Kidney capillary endothelial cell (primary cell): ENCODE measurements around the gene MAP3K12.
A peak's percentile ranks its signal among the peaks of the same experiment; 100 is the strongest.
"Not testable (repeated sequence)": the region's sequence is repeated elsewhere in the genome, so short reads cannot be mapped to it uniquely, and the experiment has no call there.

Experiments
- DNase-seq: peaks from one replicate; pipeline ENCODE4 v3.0.0-alpha.2; 2018; ENCODE audit warnings: low spot score

Gene MAP3K12

DNA sequence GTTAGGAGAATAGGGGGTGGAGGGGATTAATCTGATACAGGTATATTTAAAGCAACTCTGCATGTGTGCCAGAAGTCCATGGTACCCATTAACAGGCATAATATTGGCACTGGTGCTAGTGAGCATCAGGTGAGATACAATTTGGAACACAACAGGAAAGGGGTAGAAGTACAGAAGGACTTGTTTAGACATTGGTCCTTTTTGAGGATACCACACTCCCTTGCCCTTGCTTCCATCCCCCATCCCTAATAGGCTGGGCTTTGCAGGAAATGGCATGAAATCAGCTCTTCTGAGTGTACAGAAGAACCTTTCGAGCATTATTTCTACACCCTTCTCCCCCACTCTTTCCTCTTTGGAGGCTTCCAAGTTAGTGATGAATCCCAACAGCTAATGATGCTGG is 31.0 kb downstream of the MAP3K12 start:
- DNase-seq, result no peak

DNA sequence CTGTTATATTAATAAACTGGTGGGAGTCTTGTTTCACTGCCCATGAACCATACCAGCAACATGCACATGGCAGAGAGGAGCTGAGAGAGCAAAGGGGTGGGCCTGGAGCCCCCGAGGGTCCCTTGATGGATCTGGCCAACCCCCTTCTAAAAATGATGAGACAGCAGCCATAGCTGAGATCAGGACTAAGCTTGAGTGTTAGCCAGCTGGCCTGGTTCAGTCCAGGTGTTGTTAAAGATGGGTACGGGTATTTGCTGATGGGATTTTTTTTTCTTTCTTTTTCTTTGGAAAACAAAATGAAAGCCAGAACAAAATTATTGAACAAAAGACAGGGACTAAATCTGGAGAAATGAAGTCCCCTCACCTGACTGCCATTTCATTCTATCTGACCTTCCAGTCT is 31.4 kb downstream of the MAP3K12 start:
- no peak for DNase-seq

- no peak for DNase-seq
Measured at GRCh38 chr12:53467082-53467481, 32.2 kb downstream of the MAP3K12 start.

GRCh38 chr12:53466640-53467039 is 32.6 kb downstream of the MAP3K12 start:
- DNase-seq, result no peak

DNA sequence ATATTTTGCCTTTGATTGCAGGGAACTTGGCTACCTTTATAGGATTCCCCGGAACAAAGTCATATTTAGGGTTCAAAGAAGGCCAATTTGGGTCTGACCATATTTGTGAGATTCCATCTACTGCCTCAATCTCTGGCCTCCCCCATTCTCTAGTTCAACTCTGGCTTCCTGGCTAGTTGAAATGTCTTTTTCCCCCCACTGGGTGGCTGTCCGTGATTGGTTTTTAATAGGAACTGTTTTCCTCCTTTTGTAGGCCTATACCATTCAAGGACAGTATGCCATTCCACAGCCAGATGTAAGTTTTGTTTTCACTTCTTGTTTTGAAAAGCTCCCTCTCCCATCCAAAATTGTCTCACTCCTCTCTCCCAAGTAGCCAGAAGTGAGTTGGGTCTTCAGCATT is 33.6 kb downstream of the MAP3K12 start:
- DNase-seq, result no peak

GRCh38 chr12:53464685-53465418 is 34.4 kb downstream of the MAP3K12 start:
- no peak for DNase-seq

GRCh38 chr12:53463802-53464560 is 35.3 kb downstream of the MAP3K12 start:
- DNase-seq, result no peak

- no peak for DNase-seq
Measured at GRCh38 chr12:53462935-53463334, 36.3 kb downstream of the MAP3K12 start.

- no peak for DNase-seq
Measured at GRCh38 chr12:53461591-53461990, 37.7 kb downstream of the MAP3K12 start.

- no peak for DNase-seq
Measured at GRCh38 chr12:53461059-53461458, 38.2 kb downstream of the MAP3K12 start.

DNA sequence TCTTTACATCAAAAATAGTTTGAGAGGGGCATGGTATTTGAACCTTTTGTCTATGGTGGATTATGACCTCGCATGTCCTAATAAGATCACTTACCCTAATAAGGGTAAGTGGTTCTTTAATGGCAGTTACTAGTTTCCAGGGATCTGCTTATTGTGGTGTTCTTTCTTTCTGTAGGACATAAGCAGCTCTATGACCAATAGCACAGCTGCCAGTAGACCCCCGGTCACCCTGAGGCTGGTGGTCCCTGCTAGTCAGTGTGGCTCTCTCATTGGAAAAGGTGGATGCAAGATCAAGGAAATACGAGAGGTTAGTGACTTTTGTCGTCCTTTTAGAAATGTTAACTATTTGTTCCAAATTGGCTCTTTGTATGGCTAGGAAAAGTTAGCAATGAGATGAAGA is 40.2 kb downstream of the MAP3K12 start:
- DNase-seq, result no peak

DNA sequence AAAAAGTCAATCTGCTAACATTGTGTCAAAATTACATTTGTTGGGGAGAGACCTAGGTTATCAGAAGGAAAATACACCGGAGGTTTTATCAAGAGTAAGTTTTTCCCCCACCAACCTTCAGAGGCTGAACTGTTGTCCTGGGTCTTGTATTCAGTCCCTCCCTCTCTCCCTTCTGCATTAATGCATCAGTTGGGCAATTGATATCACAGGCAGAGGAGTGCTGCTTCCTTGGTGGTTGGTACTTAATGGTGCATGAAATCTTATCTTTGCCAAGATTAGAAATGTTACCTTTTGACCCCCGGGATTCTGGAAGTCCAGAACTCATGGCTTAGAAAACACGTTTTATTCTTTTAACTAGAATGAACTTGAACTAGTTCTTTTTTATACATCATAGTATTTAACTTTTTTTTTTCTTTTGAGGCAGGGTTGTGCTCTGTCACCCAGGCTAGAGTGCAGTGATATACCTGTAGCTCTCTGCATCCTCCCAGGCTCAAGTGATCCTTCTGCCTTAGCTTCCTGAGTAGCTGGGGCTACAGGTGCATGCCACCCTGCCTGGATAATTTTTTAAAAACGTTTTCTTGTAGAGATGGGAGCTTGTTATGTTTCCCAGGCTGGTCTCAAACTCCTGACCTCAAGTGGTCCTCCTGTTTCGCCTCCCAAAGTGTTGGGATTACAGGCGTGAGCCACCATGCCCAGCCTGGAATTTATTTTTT is 42.4 kb downstream of the MAP3K12 start:
- DNase-seq, result no peak

GRCh38 chr12:53454707-53455106 is 44.6 kb downstream of the MAP3K12 start:
- no peak for DNase-seq

DNA sequence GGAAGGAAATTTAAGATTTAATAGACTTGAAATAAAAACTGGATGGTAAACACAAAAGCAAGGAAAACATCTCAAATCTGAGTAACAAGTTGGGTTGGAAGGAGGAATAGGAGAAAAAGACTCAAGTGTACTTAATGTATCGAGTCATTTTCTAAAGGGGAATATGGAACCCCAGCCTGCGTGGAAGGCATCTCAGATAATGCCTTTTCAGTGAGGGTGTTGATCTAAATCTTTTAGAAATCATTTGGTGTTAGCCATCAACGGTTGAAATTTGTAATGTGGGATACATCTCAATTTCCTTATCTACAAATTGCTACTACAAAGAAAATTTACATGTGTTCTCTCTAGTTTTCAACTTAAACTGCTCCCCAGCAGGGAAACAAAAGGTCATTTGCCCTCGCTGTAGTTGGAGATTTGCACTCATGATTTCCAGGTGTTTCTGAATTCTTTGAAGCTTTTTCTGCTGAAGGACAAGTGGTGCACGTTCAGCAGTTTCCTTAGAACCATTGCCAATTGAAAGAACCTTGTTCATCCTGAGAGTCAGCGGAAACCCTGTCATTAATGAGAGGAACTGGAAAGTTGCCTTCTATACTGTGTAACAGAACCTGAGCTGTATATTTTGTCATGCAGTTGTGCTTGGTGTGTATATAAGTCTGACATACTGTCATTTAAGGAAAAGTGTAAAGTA is 45.2 kb downstream of the MAP3K12 start:
- DNase-seq, result no peak

DNA sequence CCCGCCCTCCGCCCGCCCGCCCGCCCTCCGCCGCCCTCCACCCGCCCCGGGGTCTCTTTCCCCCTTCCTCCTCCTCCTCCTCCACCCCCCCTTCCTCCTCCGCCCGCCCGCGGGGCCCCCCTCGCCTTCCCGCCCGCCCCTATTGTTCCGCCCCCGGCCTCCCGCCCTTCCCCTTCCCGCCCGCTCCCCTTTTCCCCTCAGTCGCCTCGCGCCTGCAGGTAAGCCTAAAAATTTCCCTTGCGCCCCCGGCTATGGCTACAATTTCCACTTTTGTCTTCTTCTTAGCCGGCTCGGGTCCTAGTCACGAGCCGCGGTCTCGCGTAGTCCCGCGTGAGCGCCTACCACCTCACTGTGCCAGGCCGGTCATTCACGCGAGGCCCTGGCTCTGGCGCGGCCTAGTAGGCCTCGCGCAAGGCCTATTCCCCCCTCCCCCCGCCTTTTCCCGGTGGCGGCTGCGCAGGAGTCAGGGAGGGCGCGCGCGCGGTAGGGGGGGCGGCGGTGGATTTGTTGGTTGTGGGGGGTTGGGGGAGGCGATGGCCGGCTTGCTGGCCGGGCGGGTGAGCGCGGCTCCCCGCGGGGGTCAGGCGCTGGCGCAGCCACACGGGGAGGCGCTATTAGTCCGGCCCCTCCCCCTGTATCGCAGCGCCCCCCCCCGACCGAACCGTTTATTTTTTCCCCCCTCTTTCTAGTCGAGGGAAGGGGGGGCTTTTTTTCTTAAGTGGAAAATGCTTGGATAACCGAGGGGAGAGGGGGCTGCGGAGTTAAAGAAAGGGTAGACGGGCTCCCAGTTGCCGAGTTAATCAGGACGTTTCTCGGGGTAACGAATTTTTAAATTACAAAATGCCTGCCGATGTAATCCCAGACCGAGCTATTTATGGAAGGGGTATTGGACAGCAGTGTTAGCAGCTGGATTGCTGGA is 46.8 kb downstream of the MAP3K12 start:
- peak; percentile 80 for DNase-seq

DNA sequence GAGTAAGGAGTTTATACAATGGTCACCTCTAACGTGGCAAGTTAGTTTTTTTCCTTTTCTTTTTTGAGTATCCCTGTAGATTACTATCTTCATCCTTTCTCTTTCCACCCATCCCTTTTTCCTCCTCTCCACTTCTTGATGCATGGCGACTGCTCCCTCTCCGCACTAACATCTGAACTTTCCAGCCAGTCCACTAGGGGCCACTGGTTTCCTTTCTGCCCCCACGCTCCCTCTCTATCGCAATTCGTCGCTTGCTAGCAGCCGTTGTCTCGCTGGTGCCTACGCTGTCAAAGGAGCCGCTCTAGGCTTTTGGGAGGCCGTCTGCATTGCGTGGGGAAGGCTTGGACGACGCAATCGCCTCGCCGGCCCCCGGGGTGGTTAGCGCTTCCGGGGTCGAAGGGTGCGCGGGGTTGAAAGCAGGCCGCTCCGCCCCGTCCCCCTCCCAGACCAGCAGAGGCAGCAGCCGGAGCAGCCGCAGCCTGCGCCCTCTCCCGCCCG is 47.5 kb downstream of the MAP3K12 start, which contains the start of gene PCBP2:
Gene PCBP2, plus strand, starts transcription at position 442 of the 498 bp plus-strand sequence. CDS start 2,699 bp downstream, outside the sequence.
- DNase-seq, result peak; percentile 100

- no peak for DNase-seq
Measured at GRCh38 chr12:53450936-53451335, 48.3 kb downstream of the MAP3K12 start.

DNA sequence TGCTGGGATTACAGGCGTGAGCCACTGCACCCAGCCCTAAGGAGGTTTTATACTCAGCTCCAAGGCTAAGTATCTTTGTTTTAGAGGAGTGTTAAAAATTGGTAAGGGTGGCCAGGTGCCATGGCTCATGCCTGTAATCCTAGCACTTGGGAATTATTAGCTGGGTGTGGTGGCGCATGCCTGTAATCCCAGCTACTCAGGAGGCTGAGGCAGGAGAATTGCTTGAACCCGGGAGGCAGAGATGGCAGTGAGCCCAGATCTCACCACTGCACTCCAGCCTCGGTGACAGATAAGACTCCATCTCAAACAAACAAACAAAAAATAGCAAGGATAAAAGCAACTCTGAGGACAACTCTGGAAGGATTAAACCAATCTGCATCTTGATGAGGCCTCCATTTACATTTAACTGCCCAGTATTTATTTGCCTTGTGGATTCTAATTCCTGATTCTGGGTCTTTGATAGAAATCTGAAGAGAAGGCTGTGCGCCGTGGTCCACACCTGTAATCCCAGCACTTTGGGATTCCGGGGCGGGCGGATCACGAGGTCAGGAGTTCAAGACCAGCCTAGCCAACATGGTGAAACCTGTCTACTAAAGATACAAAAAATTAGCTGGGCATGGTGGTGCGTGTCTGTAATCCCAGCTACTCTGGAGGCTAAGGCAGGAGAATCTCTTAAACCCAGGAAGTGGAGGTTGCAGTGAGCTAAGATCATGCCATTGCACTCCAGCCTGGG is 54.5 kb downstream of the MAP3K12 start:
- not testable (repeated sequence) for DNase-seq

GRCh38 chr12:53443955-53444354 is 55.3 kb downstream of the MAP3K12 start:
- DNase-seq, result no peak
